ENCODE measurements around the gene GALC.

The GALC gene

GRCh38 chr14:87952307-87953094 lies 40.5 kb downstream of the GALC start:
- no peak for DNase-seq (ENCODE audit: low read depth)

GRCh38 chr14:87944987-87945604 lies 47.9 kb downstream of the GALC start:
- DNase-seq (ENCODE audit: low read depth) = no peak

- no peak for DNase-seq (ENCODE audit: low read depth)
Observed at GRCh38 chr14:87940894-87941293, 52.1 kb downstream of the GALC start.

GRCh38 chr14:87940382-87940781 lies 52.6 kb downstream of the GALC start:
- no peak for DNase-seq (ENCODE audit: low read depth)

- DNase-seq (ENCODE audit: low read depth) = no peak
Observed at GRCh38 chr14:87935886-87936285, 57.1 kb downstream of the GALC start.

- DNase-seq (ENCODE audit: low read depth) = no peak
Observed at GRCh38 chr14:87935081-87935828, 57.7 kb downstream of the GALC start.

- DNase-seq (ENCODE audit: low read depth) = no peak
Observed at GRCh38 chr14:87934185-87934584, 58.8 kb downstream of the GALC start.

- DNase-seq (ENCODE audit: low read depth) = no peak
Observed at GRCh38 chr14:87916886-87917275, 76.1 kb downstream of the GALC start.

GRCh38 chr14:87916103-87916885 lies 76.7 kb downstream of the GALC start:
- DNase-seq (ENCODE audit: low read depth) = no peak

GRCh38 chr14:87908550-87908949 lies 84.4 kb downstream of the GALC start:
- no peak for DNase-seq (ENCODE audit: low read depth)

- no peak for DNase-seq (ENCODE audit: low read depth)
Observed at GRCh38 chr14:87901652-87902051, 91.3 kb downstream of the GALC start.

GRCh38 chr14:87901236-87901635 lies 91.7 kb downstream of the GALC start:
- no peak for DNase-seq (ENCODE audit: low read depth)

GRCh38 chr14:87899228-87899627 lies 93.8 kb downstream of the GALC start:
- no peak for DNase-seq (ENCODE audit: low read depth)

- DNase-seq (ENCODE audit: low read depth) = no peak
Observed at GRCh38 chr14:87898301-87898700, 94.7 kb downstream of the GALC start.

GRCh38 chr14:87896393-87897380 lies 96.3 kb downstream of the GALC start:
- no peak for DNase-seq (ENCODE audit: low read depth)

GRCh38 chr14:87894920-87895319 lies 98.1 kb downstream of the GALC start:
- no peak for DNase-seq (ENCODE audit: low read depth)

GRCh38 chr14:87892763-87893162 lies 100.2 kb downstream of the GALC start:
- DNase-seq (ENCODE audit: low read depth) = no peak

- no peak for DNase-seq (ENCODE audit: low read depth)
Observed at GRCh38 chr14:87888136-87888999, 104.6 kb downstream of the GALC start.

- DNase-seq (ENCODE audit: low read depth) = no peak
Observed at GRCh38 chr14:87883750-87884149, 109.2 kb downstream of the GALC start.

All from stimulated activated CD8-positive, alpha-beta memory T cell treated with anti-CD3 and anti-CD28 coated beads, Interleukin-15, amount 100 ng/mL, for 1 hour (primary cell).